KOPT-K1 (cell line): ENCODE data around the gene CLPTM1L.
"Not testable (repeated sequence)": the region's sequence is repeated elsewhere in the genome, so short reads cannot be mapped to it uniquely, and the experiment has no call there.

Experiments used
- H3K27ac ChIP-seq: fragments of 200-600 bp; sonication (generic); 2 replicates; pipeline ENCODE4 v1.5.1; 2016; ENCODE audit warnings: antibody characterized with exemption, mild to moderate bottlenecking, low read depth, low read length; ENCODE audit not compliant: poor library complexity, severe bottlenecking
- H3K36me3 ChIP-seq: fragments of 200-600 bp; sonication (generic); 2 replicates; pipeline ENCODE4 v1.5.1; 2017; ENCODE audit warnings: antibody characterized with exemption, mild to moderate bottlenecking, low read length, moderate library complexity; ENCODE audit not compliant: insufficient read depth
- H3K9me3 ChIP-seq: fragments of 200-600 bp; sonication (generic); 2 replicates; pipeline ENCODE4 v1.5.1; 2017; ENCODE audit warnings: antibody characterized with exemption, low read length, mild to moderate bottlenecking; ENCODE audit not compliant: insufficient read depth, poor library complexity, severe bottlenecking

Gene CLPTM1L

DNA sequence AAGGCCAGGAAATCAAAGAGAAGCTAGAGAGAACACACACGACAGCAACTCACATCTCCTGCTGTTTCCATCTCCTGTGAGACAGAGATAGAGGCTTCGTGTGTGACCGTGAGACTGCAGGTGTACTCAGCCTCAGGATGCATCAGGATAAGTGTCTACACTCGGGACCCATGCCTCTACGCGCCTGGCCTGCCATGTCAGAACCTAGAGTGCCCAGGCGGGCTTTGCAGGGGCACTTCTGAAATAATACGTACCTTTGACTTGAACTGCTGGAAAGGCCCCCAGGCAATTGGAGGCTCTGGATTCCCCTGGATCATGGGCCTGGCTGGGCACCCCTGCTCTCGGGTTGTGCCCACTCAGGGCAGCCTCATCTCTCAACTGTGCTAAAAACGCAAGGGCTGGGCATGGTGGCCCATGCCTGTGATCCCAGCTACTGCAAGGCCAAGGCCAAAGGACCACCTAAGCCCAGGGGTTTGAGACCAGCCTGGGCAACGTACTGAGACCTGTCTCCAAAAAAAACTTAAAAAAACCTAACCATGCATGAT lies 13.0 kb downstream of the CLPTM1L start:
- Histone ChIP-seq H3K36me3 (peaks cover 94% of the 10 kb centered on the region), H3K27ac (no peak overlapping the region), H3K9me3 (no peaks in the 10 kb centered on the region)

DNA sequence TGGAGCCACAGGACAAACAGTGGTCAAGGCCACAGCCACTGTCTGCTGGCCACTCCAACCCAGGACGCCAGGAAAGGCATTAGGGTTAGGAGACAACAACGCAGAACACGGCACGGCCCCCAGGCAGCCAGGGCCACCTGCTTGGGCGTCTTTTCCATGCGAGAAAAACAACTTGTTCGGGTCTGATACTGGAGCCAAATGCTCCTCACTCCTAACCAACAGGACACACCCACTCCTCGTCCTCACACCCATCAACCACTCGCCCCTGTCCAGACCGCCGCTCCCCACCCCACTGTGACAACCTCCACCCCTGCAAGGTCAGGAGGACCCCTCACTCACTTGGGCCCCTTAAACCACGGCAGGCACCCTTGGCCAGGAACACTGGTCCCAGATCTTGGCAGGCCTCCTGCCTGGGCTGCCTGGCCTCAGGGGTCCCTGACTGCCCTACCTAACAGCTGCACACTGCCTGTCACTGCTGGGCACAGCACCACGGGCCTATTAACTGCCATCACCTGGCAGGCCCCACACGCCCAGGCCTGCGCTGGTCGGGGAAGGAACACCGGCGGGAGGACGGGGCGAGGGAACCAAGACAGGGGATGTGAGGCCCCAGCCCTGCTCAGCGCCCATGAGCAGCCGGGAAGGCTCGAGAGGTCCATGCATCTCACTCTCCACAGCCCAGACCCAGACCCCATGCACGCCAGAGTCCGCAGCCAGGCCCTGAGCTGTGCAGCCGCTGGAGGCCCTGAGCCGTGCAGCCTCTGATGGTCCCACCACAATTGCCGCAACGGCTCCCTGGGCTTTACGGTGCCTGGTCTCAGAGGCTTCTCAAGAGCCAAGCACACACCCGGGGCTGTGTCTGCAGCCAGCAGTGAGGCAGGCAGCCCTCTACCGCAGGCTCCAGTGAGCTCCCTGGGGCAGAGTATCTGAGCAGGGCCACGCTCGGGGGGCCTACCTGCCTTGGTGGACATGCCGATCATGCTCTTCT lies 13.8 kb downstream of the CLPTM1L start:
- Histone ChIP-seq H3K27ac (no peak overlapping the region), H3K9me3 (no peaks in the 10 kb centered on the region), H3K36me3 (peaks cover 94% of the 10 kb centered on the region)

DNA sequence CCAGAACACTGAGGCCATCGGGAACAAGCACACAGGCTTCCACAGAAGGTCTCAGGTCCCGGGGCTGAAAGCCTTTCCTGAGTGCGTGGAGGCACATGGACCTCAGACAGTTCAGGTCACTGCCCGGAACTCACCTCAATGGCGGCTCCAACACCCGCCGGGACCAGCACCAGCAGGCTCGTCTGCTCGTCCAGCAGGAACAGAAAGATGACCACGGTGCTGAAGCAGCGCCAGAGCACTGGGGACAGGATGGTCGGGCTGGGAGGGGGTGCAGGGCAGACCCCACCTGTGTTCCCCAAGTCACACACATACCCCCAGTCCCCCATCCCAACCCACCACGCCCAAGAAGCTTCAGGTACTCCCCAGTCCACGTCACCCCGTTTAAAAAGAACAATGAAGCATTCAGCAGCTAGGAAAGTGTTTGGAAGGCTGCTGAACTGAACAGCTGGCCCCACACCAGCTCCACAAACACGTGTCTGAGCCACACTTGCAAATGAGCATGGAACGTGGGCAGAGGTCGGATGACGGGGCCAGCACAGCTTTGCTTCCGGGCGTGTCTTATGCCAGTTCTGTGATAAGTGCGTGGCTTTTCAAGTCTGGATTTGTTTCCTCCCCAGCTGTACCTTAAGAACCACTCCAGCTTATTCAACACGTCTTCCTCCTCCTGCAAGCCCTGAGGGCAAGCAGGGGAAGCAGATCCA lies 14.6 kb downstream of the CLPTM1L start:
- Histone ChIP-seq H3K36me3 (peaks cover 94% of the 10 kb centered on the region), H3K9me3 (no peaks in the 10 kb centered on the region), H3K27ac (no peak overlapping the region)

DNA sequence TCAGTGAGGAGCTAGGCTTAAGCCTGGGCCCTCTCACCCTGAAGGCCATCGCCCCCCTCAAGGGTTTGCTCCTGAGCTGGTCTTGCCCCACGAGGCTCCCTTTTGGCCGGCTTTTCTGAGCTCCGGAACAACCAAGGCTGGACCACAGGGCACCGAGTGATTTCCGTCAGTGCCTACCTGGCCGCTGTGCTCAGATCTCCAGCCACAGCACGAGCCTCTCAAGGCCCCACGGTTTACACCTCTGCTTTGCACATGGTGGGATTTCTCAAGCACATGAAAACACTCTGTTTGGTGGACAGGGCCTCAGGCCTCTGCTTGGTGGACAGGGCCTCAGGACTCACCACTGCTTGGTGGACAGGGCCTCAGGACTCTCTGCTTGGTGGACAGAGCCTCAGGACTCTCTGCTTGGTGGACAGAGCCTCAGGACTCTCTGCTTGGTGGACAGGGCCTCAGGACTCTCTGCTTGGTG lies 15.8 kb downstream of the CLPTM1L start:
- no peak overlapping the region for H3K27ac ChIP-seq

DNA sequence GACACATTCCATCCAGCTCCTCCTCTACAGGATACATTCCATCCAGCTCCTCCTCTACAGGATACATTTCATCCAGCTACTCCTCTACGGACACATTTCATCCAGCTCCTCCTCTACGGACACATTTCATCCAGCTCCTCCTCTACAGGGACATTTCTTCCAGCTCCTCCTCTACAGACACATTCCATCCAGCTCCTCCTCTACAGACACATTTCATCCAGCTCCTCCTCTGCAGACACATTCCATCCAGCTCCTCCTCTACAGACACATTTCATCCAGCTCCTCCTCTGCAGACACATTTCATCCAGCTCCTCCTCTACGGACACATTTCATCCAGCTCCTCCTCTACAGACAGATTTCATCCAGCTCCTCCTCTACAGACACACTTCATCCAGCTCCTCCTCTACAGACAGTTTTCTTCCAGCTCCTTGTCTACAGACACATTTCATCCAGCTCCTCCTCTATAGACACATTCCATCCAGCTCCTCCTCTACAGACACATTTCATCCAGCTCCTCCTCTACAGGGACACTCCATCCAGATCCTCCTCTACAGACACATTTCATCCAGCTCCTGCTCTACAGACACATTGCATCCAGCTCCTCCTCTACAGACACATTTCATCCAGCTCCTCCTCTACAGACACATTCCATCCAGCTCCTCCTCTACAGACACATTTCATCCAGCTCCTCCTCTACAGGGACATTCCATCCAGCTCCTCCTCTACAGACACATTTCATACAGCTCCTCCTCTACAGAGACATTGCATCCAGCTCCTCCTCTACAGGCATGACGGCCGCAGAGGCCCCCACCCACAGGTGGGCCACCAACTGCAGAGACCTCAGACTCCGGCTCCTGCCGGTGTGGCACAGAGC lies 16.4 kb downstream of the CLPTM1L start:
- H3K9me3 ChIP-seq, result not testable (repeated sequence)
- H3K36me3 ChIP-seq, result peaks cover 94% of the 10 kb centered on the region

More for the DNA sequence above, 15.8 kb downstream of the CLPTM1L start:
- H3K9me3 ChIP-seq, result no peaks in the 10 kb centered on the region
- H3K36me3 ChIP-seq, result peaks cover 94% of the 10 kb centered on the region

DNA sequence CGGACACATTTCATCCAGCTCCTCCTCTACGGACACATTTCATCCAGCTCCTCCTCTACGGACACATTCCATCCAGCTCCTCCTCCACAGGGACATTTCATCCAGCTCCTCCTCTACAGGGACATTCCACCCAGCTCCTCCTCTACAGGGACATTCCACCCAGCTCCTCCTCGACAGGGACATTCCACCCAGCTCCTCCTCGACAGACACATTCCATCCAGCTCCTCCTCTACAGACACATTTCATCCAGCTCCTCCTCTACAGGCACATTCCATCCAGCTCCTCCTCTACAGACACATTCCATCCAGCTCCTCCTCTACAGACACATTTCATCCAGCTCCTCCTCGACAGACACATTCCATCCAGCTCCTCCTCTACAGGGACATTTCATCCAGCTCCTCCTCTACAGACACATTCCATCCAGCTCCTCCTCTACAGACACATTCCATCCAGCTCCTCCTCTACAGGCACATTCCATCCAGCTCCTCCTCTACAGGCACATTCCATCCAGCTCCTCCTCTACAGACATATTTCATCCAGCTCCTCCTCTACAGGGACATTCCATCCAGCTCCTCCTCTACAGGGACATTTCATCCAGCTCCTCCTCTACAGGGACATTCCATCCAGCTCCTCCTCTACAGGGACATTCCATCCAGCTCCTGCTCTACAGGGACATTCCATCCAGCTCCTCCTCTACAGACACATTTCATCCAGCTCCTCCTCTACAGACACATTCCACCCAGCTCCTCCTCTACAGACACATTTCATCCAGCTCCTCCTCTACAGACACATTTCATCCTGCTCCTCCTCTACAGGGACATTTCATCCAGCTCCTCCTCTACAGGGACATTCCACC lies 17.8 kb downstream of the CLPTM1L start:
- H3K27ac ChIP-seq, result not testable (repeated sequence)

More for the DNA sequence above, 16.4 kb downstream of the CLPTM1L start:
- not testable (repeated sequence) for H3K27ac ChIP-seq

DNA sequence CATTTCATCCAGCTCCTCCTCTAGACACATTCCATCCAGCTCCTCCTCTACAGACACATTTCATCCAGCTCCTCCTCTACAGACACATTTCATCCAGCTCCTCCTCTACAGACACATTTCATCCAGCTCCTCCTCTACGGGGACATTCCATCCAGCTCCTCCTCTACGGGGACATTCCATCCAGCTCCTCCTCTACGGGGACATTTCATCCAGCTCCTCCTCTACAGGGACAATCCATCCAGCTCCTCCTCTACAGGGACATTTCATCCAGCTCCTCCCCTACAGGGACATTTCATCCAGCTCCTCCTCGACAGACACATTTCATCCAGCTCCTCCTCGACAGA lies 18.4 kb downstream of the CLPTM1L start:
- not testable (repeated sequence) for H3K27ac ChIP-seq, H3K9me3 ChIP-seq
- H3K36me3 ChIP-seq, result peaks cover 94% of the 10 kb centered on the region

More for the DNA sequence above, 17.8 kb downstream of the CLPTM1L start:
- H3K9me3 ChIP-seq, result not testable (repeated sequence)
- H3K36me3 ChIP-seq, result peaks cover 94% of the 10 kb centered on the region

DNA sequence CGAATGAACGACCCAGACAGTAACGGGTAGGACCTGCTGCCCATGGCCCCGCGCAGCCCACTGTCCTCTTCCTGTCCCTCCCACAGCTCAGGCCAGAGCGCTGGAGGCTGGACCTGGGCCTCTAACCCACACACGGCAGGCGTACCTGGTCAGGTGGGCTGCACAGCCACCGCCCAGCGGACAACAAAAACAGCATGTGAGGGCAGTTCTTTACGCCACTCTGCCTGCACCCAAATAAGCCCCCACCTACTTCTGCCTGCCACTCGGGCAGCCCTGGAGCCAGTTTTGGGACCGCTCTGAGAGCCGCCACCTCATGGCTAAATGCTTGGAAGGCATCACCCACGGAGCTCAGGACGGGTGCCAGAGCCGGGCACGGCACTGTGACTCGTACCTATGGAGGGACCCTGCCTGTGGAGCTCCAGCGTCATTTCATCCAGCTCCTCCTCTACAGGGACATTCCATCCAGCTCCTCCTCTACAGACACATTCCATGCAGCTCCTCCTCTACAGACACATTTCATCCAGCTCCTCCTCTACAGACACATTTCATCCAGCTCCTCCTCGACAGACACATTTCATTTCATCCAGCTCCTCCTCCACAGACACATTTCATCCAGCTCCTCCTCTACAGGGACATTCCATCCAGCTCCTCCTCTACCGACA lies 18.9 kb downstream of the CLPTM1L start:
- no peak overlapping the region for H3K27ac ChIP-seq

DNA sequence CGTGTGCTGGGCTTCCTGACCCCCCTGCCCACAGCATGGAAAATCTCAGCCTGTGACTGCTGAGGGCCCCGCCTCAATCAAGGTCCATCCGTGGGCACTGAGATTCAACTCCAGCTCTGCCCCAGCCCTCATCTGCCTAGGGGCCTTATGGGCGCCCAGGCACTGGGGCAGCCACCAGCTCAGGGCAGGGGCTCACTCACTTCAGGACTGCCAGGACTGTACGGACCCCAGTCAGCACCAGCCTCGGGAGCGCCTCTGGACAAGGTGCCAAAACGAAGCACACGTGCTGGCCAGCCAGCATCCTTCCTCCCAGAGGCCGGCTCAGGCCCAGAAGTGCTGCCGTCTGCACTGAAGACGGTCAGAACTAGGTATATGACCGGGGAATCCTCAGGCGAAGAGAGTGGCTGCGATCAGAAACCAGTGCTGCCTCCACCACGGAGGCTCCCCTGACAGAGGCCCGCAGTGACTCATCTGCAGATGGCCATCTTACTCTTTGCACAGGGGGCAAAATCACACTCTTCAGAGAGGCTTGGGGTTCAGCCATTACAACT lies 19.6 kb downstream of the CLPTM1L start:
- H3K36me3 ChIP-seq, result peaks cover 94% of the 10 kb centered on the region
- no peak overlapping the region for H3K27ac ChIP-seq

More for the DNA sequence above, 18.9 kb downstream of the CLPTM1L start:
- H3K36me3 ChIP-seq, result peaks cover 94% of the 10 kb centered on the region
- no peaks in the 10 kb centered on the region for H3K9me3 ChIP-seq

DNA sequence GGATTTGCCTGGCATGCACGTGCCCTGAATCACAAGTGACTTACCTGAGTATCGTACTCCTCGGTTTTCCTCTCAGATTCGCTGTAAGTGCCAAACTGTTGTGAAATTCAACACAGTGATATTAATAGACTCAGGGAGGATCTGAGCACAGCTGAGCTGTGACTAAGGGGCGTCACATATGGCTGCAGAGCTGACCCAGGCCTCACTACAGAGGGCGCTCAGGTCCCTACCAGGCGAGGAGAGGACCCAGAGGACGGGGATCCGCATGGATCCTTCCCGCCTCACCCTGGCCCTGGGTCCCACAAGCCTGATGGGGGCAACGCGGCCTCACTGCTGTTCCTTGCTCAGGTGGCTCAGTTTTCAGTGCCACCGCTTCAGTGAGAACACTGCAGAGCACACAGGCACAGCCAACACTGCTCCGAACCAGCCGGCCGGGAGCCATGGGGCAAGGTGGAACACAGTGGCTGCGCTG lies 20.1 kb downstream of the CLPTM1L start:
- H3K27ac ChIP-seq, result no peak overlapping the region
- peaks cover 94% of the 10 kb centered on the region for H3K36me3 ChIP-seq

More for the DNA sequence above, 19.6 kb downstream of the CLPTM1L start:
- H3K9me3 ChIP-seq, result no peaks in the 10 kb centered on the region

DNA sequence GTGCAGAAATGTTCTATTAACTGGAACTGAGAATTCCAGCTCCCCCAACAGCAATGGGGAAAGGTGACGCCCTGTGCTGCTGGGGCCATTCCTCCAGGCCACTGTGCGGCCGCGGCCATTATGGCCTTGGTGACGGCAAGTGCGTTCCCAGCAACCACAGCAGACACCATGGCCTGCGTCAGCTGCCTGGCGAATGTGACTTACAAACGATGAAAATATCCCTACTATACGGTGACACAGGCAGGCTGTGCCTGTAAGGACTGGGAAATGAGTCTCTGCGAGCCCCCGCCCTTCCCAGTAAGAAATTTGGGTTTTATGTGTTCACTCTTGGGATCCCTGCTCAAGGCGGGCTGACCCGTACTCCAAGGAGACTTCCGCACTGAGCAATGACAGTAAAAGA lies 20.6 kb downstream of the CLPTM1L start:
- Histone ChIP-seq H3K27ac (no peak overlapping the region), H3K36me3 (peaks cover 95% of the 10 kb centered on the region)

More for the DNA sequence above, 20.1 kb downstream of the CLPTM1L start:
- no peaks in the 10 kb centered on the region for H3K9me3 ChIP-seq

DNA sequence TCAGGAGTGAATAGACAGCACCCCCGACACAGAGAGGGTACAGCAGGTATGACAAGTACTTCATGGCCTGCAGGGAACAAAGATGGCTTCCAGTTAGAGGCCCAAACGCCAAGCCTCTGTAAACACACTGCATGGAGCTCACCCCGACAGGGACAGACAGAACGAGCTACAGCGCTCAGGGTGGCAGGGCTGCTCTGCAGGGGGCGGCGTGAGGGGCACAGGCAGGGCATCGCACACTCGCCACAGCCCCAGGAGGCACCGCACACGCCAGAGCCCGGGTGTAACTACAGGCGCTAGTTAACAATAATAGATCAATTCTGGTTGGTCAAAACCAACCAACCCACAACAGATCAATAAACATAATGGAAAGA lies 21.1 kb downstream of the CLPTM1L start:
- Histone ChIP-seq H3K36me3 (peaks cover 95% of the 10 kb centered on the region), H3K27ac (peak overlapping the region; percentile 48), H3K9me3 (no peaks in the 10 kb centered on the region)

More for the DNA sequence above, 20.6 kb downstream of the CLPTM1L start:
- H3K9me3 ChIP-seq, result no peaks in the 10 kb centered on the region
